BLaER1 treated with 17β-estradiol and CSF1 and Interleukin-3, amounts not matched to agents 10 nM and 100 nM (cell line): ENCODE data around the gene SLC43A1.
"Not testable (repeated sequence)": the region's sequence is repeated elsewhere in the genome, so short reads cannot be mapped to it uniquely, and the experiment has no call there.

Experiments
- H3K27ac ChIP-seq, 11 experiments: shearing (Covaris generic); formaldehyde crosslinking; 2 replicates each; pipeline ENCODE4 v1.8.1; 2022
- H3K27me3 ChIP-seq, 11 experiments: shearing (Covaris generic); formaldehyde crosslinking; 2 replicates each; pipeline ENCODE4 v1.8.1; 2022
- H3K36me3 ChIP-seq, 11 experiments: shearing (Covaris generic); formaldehyde crosslinking; 2 replicates each; pipeline ENCODE4 v1.8.1; 2022
- H3K4me1 ChIP-seq, 10 experiments: shearing (Covaris generic); formaldehyde crosslinking; 2 replicates each; pipeline ENCODE4 v1.8.1; 2022
- H3K4me2 ChIP-seq, 11 experiments: shearing (Covaris generic); formaldehyde crosslinking; 2 replicates each; pipeline ENCODE4 v1.8.1; 2022
- H3K4me3 ChIP-seq, 10 experiments: shearing (Covaris generic); formaldehyde crosslinking; 2 replicates each; pipeline ENCODE4 v1.8.1; 2022
- H3K9ac ChIP-seq, 11 experiments: shearing (Covaris generic); formaldehyde crosslinking; 2 replicates each; pipeline ENCODE4 v1.8.1; 2022
- H3K9me3 ChIP-seq, 11 experiments: shearing (Covaris generic); formaldehyde crosslinking; replicated peaks in 1 of 11; 2 replicates each; pipeline ENCODE4 v1.8.1; 2022
- H4K20me1 ChIP-seq, 11 experiments: shearing (Covaris generic); formaldehyde crosslinking; 2 replicates each; pipeline ENCODE4 v1.8.1; 2022
- Cebpa-rat ChIP-seq, 11 experiments: shearing (Covaris generic); IDR thresholded peaks; 2 replicates each; pipeline ENCODE4 v1.8.1; 2022

Gene SLC43A1

GRCh38 chr11:57456960-57457642 lies 58.4 kb downstream of the SLC43A1 start:
- H3K9me3 ChIP-seq = no peaks in the 10 kb centered on the region
- no peak for TF ChIP-seq Cebpa-rat (IDR thresholded peaks at IDR 0.05)
- H3K36me3 ChIP-seq = no peaks in the 10 kb centered on the region
- peak overlapping the region; percentile 35 to 99 (median 95); a peak in 19 of 22 replicates for H3K4me2 ChIP-seq
- 0 out of 20 replicates have a peak overlapping the region, but pooled peaks of 1 of the 10 experiments have one; percentile 68 for H3K4me3 ChIP-seq
- peaks cover 36 to 49% (median 46%) of the 10 kb centered on the region in 11 experiments for H3K27me3 ChIP-seq
- peaks cover 20 to 42% (median 33%) of the 10 kb centered on the region in 10 experiments for H3K4me1 ChIP-seq
- no peak overlapping the region; a peak in 1 of 22 replicates for H3K9ac ChIP-seq
- peaks cover 0 to 25% (median 12%) of the 10 kb centered on the region in 11 experiments; a peak in 12 of 22 replicates for H4K20me1 ChIP-seq
- no peak overlapping the region for H3K27ac ChIP-seq

GRCh38 chr11:57453543-57454177 lies 61.8 kb downstream of the SLC43A1 start:
- Histone ChIP-seq H3K9ac (no peak overlapping the region), H3K27me3 (peaks cover 13 to 14% (median 14%) of the 10 kb centered on the region in 11 experiments), H3K36me3 (no peaks in the 10 kb centered on the region), H3K27ac (no peak overlapping the region), H3K4me2 (no peak overlapping the region), H4K20me1 (peaks cover 0 to 6% (median 0%) of the 10 kb centered on the region in 11 experiments; a peak in 2 of 22 replicates), H3K4me3 (no peak overlapping the region), H3K4me1 (peaks cover 4 to 13% (median 9%) of the 10 kb centered on the region in 10 experiments; a peak in 17 of 20 replicates), H3K9me3 (no peaks in the 10 kb centered on the region)
- TF ChIP-seq Cebpa-rat (IDR thresholded peaks at IDR 0.05) = no peak

- Histone ChIP-seq H3K4me3 (no peak overlapping the region), H3K4me1 (no peaks in the 10 kb centered on the region), H3K27me3 (no peaks in the 10 kb centered on the region), H3K4me2 (no peak overlapping the region), H3K27ac (no peak overlapping the region), H3K9me3 (no peaks in the 10 kb centered on the region), H3K36me3 (no peaks in the 10 kb centered on the region), H4K20me1 (no peaks in the 10 kb centered on the region; a peak in 1 of 22 replicates), H3K9ac (no peak overlapping the region)
- TF ChIP-seq Cebpa-rat (IDR thresholded peaks at IDR 0.05) = no peak
Measured at GRCh38 chr11:57446055-57446454, 69.4 kb downstream of the SLC43A1 start.

GRCh38 chr11:57445122-57445394 lies 70.4 kb downstream of the SLC43A1 start:
- H3K4me3 ChIP-seq, H3K27ac ChIP-seq, H3K4me2 ChIP-seq, H4K20me1 ChIP-seq, H3K27me3 ChIP-seq, H3K9ac ChIP-seq, H3K9me3 ChIP-seq, H3K4me1 ChIP-seq, H3K36me3 ChIP-seq: not testable (repeated sequence)

GRCh38 chr11:57444362-57445121 lies 71.0 kb downstream of the SLC43A1 start:
- H3K4me3 ChIP-seq = no peak overlapping the region

GRCh38 chr11:57440744-57441414 lies 74.6 kb downstream of the SLC43A1 start:
- no peaks in the 10 kb centered on the region for H3K9me3 ChIP-seq
- H3K27me3 ChIP-seq = no peaks in the 10 kb centered on the region
- no peaks in the 10 kb centered on the region for H4K20me1 ChIP-seq
- H3K36me3 ChIP-seq = no peaks in the 10 kb centered on the region
- no peak overlapping the region for H3K9ac ChIP-seq
- H3K4me3 ChIP-seq = no peak overlapping the region
- H3K27ac ChIP-seq = no peak overlapping the region
- TF ChIP-seq Cebpa-rat (IDR thresholded peaks at IDR 0.05) = no peak
- no peaks in the 10 kb centered on the region for H3K4me1 ChIP-seq
- no peak overlapping the region for H3K4me2 ChIP-seq

More at GRCh38 chr11:57444362-57445121, 71.0 kb downstream of the SLC43A1 start:
- H3K9me3 ChIP-seq = no peaks in the 10 kb centered on the region
- H4K20me1 ChIP-seq = no peaks in the 10 kb centered on the region; a peak in 1 of 22 replicates
- no peak for TF ChIP-seq Cebpa-rat (IDR thresholded peaks at IDR 0.05)
- H3K4me1 ChIP-seq = no peaks in the 10 kb centered on the region
- H3K9ac ChIP-seq = no peak overlapping the region
- H3K27ac ChIP-seq = no peak overlapping the region
- H3K4me2 ChIP-seq = no peak overlapping the region
- no peaks in the 10 kb centered on the region for H3K27me3 ChIP-seq
- no peaks in the 10 kb centered on the region for H3K36me3 ChIP-seq

- Histone ChIP-seq H3K27ac (no peak overlapping the region), H3K36me3 (no peaks in the 10 kb centered on the region), H3K27me3 (no peaks in the 10 kb centered on the region), H3K4me1 (peaks cover 0 to 8% (median 2%) of the 10 kb centered on the region in 10 experiments; a peak in 9 of 20 replicates), H3K9ac (no peak overlapping the region), H3K9me3 (no peaks in the 10 kb centered on the region), H3K4me2 (no peak overlapping the region), H4K20me1 (no peaks in the 10 kb centered on the region), H3K4me3 (no peak overlapping the region)
- no peak for TF ChIP-seq Cebpa-rat (IDR thresholded peaks at IDR 0.05)
Measured at GRCh38 chr11:57439786-57440185, 75.7 kb downstream of the SLC43A1 start.

GRCh38 chr11:57438345-57439285 lies 76.9 kb downstream of the SLC43A1 start:
- TF ChIP-seq Cebpa-rat (IDR thresholded peaks at IDR 0.05) = no peak
- Histone ChIP-seq H3K36me3 (no peaks in the 10 kb centered on the region), H4K20me1 (no peaks in the 10 kb centered on the region), H3K27me3 (no peaks in the 10 kb centered on the region), H3K9ac (no peak overlapping the region), H3K4me3 (no peak overlapping the region), H3K4me1 (peaks cover 0 to 19% (median 13%) of the 10 kb centered on the region in 10 experiments; a peak in 10 of 20 replicates), H3K9me3 (no peaks in the 10 kb centered on the region), H3K27ac (no peak overlapping the region), H3K4me2 (no peak overlapping the region)
